Chondrocyte (in vitro differentiated cells): ENCODE data around the gene CHMP4B. TPM values are rescaled to one million over a fixed set of nuclear protein-coding genes. Genes with fewer than 3 reads are reported as not detected.
A peak's percentile ranks its signal among the peaks of the same experiment; 100 is the strongest.

Experiments used
- DNase-seq: peaks from one replicate; pipeline ENCODE4 v3.0.0; 2021; ENCODE audit warnings: mixed read lengths, low spot score
- H3K27ac Mint-ChIP-seq: one replicate; pipeline ENCODE4 v1.8.0; 2021; ENCODE audit warnings: mild to moderate bottlenecking, moderate library complexity, mixed read lengths; ENCODE audit not compliant: unreplicated experiment
- H3K27me3 Mint-ChIP-seq: 2 replicates; pipeline ENCODE4 v1.8.0; 2021; ENCODE audit warnings: low read depth, mixed read lengths
- H3K36me3 Mint-ChIP-seq: 2 replicates; pipeline ENCODE4 v1.8.0; 2021; ENCODE audit warnings: low read depth, mixed read lengths
- H3K4me1 Mint-ChIP-seq: 2 replicates; pipeline ENCODE4 v1.8.0; 2021; ENCODE audit warnings: low read depth, mild to moderate bottlenecking, mixed read lengths
- H3K4me3 Mint-ChIP-seq: one replicate; pipeline ENCODE4 v1.8.0; 2021; ENCODE audit warnings: mild to moderate bottlenecking, moderate library complexity, mixed read lengths; ENCODE audit not compliant: unreplicated experiment
- H3K9me3 Mint-ChIP-seq: 2 replicates; pipeline ENCODE4 v1.8.0; 2021; ENCODE audit warnings: low read depth, mixed read lengths
- total RNA-seq: library from RNA; stranded (reverse); gene quantifications from 3 replicates; pipeline ENCODE4 v1.2.1, GENCODE V29; 2021
- TF ChIP-seq, protein P1 (sequence below): fragments of 200-600 bp; sonication (generic); IDR thresholded peaks from 2 replicates; pipeline ENCODE4 v1.5.0; 2021; ENCODE audit warnings: antibody characterized with exemption, mild to moderate bottlenecking, moderate library complexity

The CHMP4B gene
- total RNA-seq, 1 donor from 2014 or later, result 122 TPM

DNA sequence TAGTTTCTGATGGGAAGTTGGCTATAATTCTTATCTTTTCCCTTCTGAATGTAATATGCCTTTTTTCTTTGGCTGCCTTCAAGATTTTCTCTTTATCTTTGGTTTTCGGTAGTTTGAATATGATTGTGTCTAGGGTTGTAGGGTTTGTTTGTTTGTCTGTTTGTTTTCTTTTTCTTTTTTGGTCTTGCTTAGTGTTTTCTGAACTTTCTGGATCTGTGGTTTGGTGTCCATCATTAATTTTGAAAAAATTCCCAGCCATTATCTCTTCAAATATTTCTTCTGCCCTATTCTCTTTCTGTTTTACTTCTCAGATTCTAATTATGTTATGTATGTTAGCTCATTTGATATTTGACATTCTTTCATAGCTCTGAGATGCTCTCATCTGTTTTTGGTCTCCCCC is 79.4 kb downstream of the CHMP4B start:
- Mint-ChIP-seq H3K27ac (no peak overlapping the region), H3K9me3 (peaks cover 9% of the 10 kb centered on the region), H3K36me3 (peaks cover 11% of the 10 kb centered on the region), H3K27me3 (peaks cover 2% of the 10 kb centered on the region), H3K4me3 (no peak overlapping the region), H3K4me1 (peaks cover 5% of the 10 kb centered on the region)
- TF ChIP-seq, protein P1, sequence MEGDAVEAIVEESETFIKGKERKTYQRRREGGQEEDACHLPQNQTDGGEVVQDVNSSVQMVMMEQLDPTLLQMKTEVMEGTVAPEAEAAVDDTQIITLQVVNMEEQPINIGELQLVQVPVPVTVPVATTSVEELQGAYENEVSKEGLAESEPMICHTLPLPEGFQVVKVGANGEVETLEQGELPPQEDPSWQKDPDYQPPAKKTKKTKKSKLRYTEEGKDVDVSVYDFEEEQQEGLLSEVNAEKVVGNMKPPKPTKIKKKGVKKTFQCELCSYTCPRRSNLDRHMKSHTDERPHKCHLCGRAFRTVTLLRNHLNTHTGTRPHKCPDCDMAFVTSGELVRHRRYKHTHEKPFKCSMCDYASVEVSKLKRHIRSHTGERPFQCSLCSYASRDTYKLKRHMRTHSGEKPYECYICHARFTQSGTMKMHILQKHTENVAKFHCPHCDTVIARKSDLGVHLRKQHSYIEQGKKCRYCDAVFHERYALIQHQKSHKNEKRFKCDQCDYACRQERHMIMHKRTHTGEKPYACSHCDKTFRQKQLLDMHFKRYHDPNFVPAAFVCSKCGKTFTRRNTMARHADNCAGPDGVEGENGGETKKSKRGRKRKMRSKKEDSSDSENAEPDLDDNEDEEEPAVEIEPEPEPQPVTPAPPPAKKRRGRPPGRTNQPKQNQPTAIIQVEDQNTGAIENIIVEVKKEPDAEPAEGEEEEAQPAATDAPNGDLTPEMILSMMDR, result no peak
- no peak for DNase-seq

DNA sequence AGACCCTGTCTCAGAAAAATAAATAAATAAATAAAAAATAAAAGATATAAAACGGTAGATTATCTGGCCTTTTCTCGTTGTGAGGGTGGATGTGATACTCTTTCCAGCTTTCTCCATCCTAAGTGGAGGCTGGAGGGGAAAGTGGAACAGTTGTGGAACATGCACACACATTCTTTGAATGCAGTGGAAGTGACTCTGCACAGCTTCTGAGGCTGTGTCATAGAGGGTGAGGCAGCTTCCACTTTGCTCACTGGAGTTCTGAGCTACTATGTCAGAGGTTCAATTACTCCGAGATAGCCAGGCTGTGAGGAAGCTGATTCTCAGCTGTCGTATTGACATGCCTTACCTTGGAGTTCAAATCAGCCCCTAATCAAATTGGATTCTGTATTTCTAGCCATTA is 82.2 kb downstream of the CHMP4B start:
- peak overlapping the region; percentile 53 for H3K27ac Mint-ChIP-seq
- no peak overlapping the region for H3K4me3 Mint-ChIP-seq
- H3K4me1 Mint-ChIP-seq, result peaks cover 18% of the 10 kb centered on the region
- DNase-seq, result no peak
- H3K9me3 Mint-ChIP-seq, result peaks cover 11% of the 10 kb centered on the region
- peaks cover 2% of the 10 kb centered on the region for H3K27me3 Mint-ChIP-seq
- H3K36me3 Mint-ChIP-seq, result peaks cover 11% of the 10 kb centered on the region
- TF ChIP-seq, protein P1, result no peak

DNA sequence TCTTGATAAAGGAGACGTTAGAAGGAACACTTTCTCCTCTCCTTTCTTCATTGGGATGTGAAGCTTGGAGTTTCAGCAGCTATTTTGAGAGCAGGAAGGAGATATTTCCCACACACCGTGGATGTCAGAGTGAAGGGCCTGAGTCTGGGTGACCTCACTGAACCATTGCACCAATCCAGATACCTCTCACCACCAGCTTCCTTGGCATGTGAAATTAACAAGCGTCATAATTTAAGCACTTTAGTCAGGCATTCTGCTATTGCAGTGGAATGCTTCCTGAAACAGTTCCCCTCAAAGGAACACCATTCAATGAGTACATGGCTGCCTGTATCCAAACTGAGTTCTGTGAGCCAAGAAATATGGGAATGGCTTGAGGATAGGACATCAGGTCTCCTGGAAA is 83.7 kb downstream of the CHMP4B start:
- Mint-ChIP-seq H3K4me3 (no peak overlapping the region), H3K27me3 (peaks cover 5% of the 10 kb centered on the region), H3K4me1 (peaks cover 18% of the 10 kb centered on the region), H3K36me3 (peaks cover 11% of the 10 kb centered on the region), H3K27ac (peak overlapping the region; percentile 25), H3K9me3 (peaks cover 11% of the 10 kb centered on the region)
- TF ChIP-seq, protein P1, result no peak
- DNase-seq, result no peak

DNA sequence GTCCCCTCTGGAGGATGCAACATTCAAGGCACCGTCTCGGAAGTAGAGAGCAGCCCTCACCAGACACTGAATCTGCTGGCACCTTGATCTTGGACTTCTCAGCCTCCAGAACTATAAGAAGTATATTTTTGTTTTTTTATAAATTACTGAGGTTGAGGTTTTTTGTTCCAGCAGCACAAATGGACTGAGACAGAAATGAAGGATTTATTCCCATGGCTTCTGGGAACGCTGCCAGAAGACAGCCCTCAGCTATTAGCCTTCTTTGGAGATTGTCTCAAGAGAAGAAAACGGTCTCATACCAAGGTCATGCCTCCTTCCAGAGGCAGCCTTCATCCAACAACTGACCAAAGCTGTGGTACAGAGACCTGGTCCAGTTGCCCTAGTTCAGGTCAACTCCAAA is 85.4 kb downstream of the CHMP4B start:
- no peak overlapping the region for H3K4me3 Mint-ChIP-seq
- peaks cover 18% of the 10 kb centered on the region for H3K4me1 Mint-ChIP-seq
- H3K36me3 Mint-ChIP-seq, result peaks cover 3% of the 10 kb centered on the region
- no peak for DNase-seq
- peaks cover 18% of the 10 kb centered on the region for H3K27me3 Mint-ChIP-seq
- H3K27ac Mint-ChIP-seq, result peak overlapping the region; percentile 20
- H3K9me3 Mint-ChIP-seq, result peaks cover 2% of the 10 kb centered on the region
- TF ChIP-seq, protein P1, result no peak

DNA sequence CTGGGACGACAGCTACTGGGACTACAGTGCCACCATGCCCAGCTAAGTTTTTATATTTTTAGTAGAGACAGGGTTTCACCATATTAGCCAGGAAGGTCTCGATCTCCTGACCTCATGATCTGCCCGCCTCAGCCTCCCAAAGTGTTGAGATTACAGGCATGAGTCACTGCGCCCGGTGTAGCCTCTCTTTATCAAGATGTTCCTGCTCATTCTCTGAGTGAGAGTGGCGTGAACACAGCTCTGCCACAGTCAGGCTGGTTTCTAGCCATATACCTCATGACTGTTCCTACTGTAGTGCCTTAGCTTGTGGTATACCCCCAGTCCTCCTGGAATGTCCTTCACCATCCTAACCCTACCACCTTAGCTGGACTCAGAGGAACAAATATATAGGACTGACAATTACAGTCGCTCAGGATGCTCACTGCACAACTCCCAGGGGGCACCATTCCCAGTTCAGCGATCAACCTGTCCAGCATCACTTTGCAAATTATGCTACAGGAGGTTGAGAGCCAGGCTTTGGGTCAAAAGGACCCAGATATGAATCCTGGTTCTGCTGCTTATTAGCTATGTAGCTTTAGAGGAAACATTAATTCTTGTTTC is 86.3 kb downstream of the CHMP4B start:
- TF ChIP-seq, protein P1, result peak; percentile 55
- no peak overlapping the region for H3K4me3 Mint-ChIP-seq
- H3K9me3 Mint-ChIP-seq, result peaks cover 2% of the 10 kb centered on the region
- DNase-seq, result no peak
- peak overlapping the region; percentile 22 for H3K27ac Mint-ChIP-seq
- no peaks in the 10 kb centered on the region for H3K36me3 Mint-ChIP-seq
- peaks cover 24% of the 10 kb centered on the region for H3K27me3 Mint-ChIP-seq
- peaks cover 18% of the 10 kb centered on the region for H3K4me1 Mint-ChIP-seq
